HFF-Myc (cell line): ENCODE results near the gene LIPM.

Experiments used
- DNase-seq: peaks from one replicate; pipeline ENCODE4 v3.0.0-alpha.2; 2011; ENCODE audit warnings: low read depth; ENCODE audit errors: extremely low read depth
- H3K4me3 ChIP-seq: replicated peaks from 2 replicates; pipeline ENCODE4 v1.5.1; 2011; ENCODE audit warnings: low read depth, mild to moderate bottlenecking, control low read depth, low read length
- TF ChIP-seq, protein P1 (sequence below): IDR thresholded peaks from 2 replicates; pipeline ENCODE4 v1.5.1; 2012; ENCODE audit warnings: mild to moderate bottlenecking, low read depth, low read length, control low read depth; ENCODE audit errors: missing control alignments

Gene LIPM

DNA sequence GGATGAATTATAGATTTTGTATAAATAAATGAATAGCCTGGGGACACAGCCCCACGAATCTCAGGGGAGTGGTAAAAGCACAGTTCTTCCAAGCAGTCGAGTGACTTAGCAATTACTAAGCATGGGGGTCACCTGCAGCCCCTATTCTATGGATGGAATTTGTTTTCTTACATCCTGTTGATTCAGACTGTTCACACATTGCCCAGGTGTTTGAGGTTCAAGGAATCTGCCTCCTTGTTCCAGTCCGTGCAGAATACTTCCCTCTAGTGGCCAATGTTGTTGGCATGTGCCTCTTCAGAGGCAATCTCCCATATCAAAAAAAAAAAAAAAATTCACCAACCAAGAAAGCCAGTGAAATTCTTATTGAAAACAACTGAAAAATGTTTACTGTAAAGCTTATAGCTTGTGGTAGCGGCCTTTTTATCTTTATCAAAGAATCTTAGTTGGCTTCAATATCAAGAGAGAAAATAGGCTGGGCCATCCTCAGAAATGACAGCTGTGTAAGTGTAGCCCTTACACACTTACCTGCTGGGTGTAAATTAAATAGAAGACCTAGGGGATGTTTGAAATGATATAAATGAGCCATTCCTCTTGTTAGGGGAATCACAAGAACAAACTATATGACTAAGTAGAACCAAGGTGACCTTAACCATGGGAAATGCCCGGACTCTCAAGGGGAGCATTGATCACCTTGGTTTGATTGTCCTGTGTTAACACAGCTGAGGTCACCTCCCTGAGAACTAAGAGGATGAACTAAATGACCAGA is 7.8 kb downstream of the LIPM start:
- TF ChIP-seq, protein P1, sequence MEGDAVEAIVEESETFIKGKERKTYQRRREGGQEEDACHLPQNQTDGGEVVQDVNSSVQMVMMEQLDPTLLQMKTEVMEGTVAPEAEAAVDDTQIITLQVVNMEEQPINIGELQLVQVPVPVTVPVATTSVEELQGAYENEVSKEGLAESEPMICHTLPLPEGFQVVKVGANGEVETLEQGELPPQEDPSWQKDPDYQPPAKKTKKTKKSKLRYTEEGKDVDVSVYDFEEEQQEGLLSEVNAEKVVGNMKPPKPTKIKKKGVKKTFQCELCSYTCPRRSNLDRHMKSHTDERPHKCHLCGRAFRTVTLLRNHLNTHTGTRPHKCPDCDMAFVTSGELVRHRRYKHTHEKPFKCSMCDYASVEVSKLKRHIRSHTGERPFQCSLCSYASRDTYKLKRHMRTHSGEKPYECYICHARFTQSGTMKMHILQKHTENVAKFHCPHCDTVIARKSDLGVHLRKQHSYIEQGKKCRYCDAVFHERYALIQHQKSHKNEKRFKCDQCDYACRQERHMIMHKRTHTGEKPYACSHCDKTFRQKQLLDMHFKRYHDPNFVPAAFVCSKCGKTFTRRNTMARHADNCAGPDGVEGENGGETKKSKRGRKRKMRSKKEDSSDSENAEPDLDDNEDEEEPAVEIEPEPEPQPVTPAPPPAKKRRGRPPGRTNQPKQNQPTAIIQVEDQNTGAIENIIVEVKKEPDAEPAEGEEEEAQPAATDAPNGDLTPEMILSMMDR = peak; percentile 87
- DNase-seq = peak; percentile 62
- H3K4me3 ChIP-seq = no peak overlapping the region

DNA sequence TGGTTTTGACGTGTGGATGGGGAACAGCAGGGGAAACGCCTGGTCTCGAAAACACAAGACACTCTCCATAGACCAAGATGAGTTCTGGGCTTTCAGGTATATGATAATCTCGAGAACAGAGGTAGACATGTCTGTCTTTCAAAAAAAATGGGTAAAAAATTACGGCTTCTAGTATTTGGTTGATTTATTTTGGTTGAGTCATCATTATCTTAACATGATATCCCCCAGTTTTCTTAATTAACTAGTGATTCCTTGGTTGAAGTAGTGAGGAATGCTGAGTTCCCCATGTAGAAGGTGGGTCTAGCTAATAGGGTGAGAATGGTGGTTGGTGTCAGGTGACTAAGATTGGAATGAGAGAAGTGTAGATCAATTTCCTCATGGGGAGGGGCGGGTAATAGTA is 10.7 kb downstream of the LIPM start:
- TF ChIP-seq, protein P1 = no peak
- H3K4me3 ChIP-seq = no peak overlapping the region
- DNase-seq = no peak

DNA sequence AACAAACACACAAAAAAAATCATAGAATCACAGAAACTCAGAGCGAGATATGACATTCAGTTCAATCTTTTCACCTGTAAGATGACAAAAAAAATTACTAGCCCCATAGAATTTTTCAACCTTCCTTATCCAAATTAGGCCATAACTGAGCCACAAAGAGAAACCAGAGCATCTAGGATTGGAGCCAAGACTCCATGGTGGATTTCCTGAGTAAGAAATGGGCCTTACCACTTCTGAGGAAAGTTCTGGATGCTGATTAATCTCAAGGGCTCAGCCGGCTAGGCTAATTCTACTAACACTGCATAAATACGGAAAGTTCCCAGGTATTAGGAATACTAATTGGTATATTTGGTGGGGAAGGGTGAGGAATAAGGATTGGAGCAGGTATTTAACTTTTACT is 16.8 kb downstream of the LIPM start:
- TF ChIP-seq, protein P1 = no peak
- H3K4me3 ChIP-seq = no peak overlapping the region
- DNase-seq = no peak

DNA sequence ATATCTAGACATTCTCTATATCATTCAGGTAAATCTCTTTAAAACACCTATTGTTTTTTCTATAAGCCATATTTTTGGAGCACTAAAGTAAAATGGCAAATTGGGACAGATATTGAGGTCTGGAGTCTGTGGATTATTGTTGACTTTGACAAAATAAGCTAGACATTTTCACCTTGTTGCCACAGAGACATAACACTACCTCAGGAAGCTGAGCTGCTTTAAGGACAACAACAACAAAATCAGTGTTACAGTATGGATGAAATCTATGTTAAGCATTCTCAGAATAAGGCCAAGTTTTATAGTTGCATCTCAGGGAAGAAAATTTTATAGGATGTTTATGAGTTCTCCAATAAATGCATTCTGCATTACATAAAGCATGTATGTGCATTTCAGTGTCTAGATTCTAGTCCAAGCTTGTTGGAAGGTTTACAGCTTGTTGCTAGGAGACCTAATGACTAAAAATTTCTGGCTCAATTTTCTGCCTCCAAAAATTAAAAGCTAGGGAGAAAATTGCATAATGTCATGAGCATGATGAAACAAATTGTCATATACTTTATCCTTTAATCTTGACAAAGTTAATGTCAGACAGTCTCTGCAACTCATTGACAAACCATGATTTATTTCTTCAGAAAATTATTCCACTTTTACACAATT is 18.3 kb downstream of the LIPM start:
- TF ChIP-seq, protein P1 = no peak
- DNase-seq = peak; percentile 37
- H3K4me3 ChIP-seq = no peak overlapping the region

DNA sequence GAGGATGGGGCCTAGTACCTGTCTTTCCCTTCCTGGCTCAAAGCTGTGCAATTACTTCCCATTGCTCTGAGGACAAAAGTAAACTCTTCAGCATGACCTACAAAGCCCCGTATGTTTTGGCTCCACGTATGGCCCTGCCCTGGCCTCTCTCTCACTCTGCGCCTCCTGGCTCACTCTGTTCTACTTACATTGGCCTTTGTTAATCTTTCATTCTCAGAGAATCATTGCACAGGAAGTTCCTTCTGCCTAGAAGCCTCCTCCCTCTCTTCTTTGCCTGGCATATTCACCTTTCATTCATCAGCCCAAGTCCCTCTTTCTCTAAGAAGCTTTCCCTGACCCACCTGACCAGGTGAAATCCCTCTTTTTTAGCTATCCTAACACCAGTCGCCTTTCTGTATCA is 23.9 kb downstream of the LIPM start:
- DNase-seq = no peak
- no peak overlapping the region for H3K4me3 ChIP-seq
- TF ChIP-seq, protein P1 = no peak

DNA sequence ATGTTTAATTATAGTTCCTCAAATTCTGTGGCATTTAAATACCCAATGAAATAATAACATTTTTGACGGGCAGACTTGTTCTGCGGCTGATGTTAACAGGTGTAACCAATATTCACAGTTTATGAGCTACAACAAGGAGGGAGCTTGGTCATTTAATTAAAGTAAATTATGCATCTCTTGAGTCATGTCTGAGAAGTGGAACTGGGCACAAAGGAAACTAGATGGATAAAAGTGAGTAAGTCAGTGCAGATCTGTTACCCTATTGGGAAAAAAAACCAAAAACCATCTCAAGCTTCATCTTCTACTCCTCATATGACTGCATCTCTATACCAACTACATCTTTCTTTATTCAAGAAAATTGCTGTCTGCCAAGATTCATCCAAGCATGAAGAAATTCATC is 25.1 kb downstream of the LIPM start:
- no peak for DNase-seq
- TF ChIP-seq, protein P1 = no peak
- no peak overlapping the region for H3K4me3 ChIP-seq
